WTC11 (cell line): Measurements from ENCODE around the gene LMBRD1. TPM values are rescaled to one million over a fixed set of nuclear protein-coding genes. Genes with fewer than 3 reads are reported as not detected.

Experiments
- ATAC-seq: fragments of 200-7000 bp; cut with Tn5 transposase; 2 replicates; pipeline ENCODE4 v1.10.0; 2021; ENCODE audit warnings: mild to moderate bottlenecking, moderate library complexity
- CTCF ChIA-PET: fragments of 300-600 bp; sonication (Branson Sonifier 250); formaldehyde crosslinking; loops from one replicate; lab custom pipeline; 2021; ENCODE audit warnings: antibody characterized with exemption; lab: Charles Lee
- POLR2A ChIA-PET: fragments of 350-600 bp; sonication (Branson Sonifier 250); formaldehyde crosslinking; loops from one replicate; lab custom pipeline; 2021; ENCODE audit warnings: antibody characterized with exemption; lab: Charles Lee
- DNase-seq: peaks from one replicate; pipeline ENCODE4 v3.0.0; 2021; ENCODE audit warnings: low spot score
- H3K27ac Mint-ChIP-seq: 2 replicates; pipeline ENCODE4 v1.8.0; 2021; ENCODE audit warnings: mixed read lengths
- H3K27me3 Mint-ChIP-seq: 2 replicates; pipeline ENCODE4 v1.8.0; 2021; ENCODE audit warnings: low read depth, mild to moderate bottlenecking, moderate library complexity, mixed read lengths
- H3K36me3 Mint-ChIP-seq: 2 replicates; pipeline ENCODE4 v1.8.0; 2021; ENCODE audit warnings: mixed read lengths
- H3K4me1 Mint-ChIP-seq: 2 replicates; pipeline ENCODE4 v1.8.0; 2022; ENCODE audit warnings: mixed read lengths
- H3K4me3 Mint-ChIP-seq: 2 replicates; pipeline ENCODE4 v1.8.0; 2021; ENCODE audit warnings: mild to moderate bottlenecking, moderate library complexity, mixed read lengths
- H3K9me3 Mint-ChIP-seq: 2 replicates; pipeline ENCODE4 v1.8.0; 2021; ENCODE audit warnings: mixed read lengths
- ATF1 ChIP-seq: sonication (generic); formaldehyde crosslinking; IDR thresholded peaks from 2 replicates; pipeline ENCODE4 v1.8.1; 2023; ENCODE audit warnings: mild to moderate bottlenecking, moderate library complexity, missing genetic modification reagents
- CBFB ChIP-seq: sonication (generic); formaldehyde crosslinking; IDR thresholded peaks from 2 replicates; pipeline ENCODE4 v1.8.1; 2022; ENCODE audit warnings: mild to moderate bottlenecking, low read depth, missing genetic modification reagents
- FOXK1 ChIP-seq: sonication (generic); formaldehyde crosslinking; IDR thresholded peaks from 2 replicates; pipeline ENCODE4 v1.8.0; 2022; ENCODE audit warnings: mild to moderate bottlenecking, moderate library complexity, missing genetic modification reagents
- OVOL2 ChIP-seq: fragments of 250-450 bp; sonication (Bioruptor Pico); IDR thresholded peaks from 2 replicates; pipeline ENCODE4 v1.9.0; 2021; ENCODE audit warnings: mild to moderate bottlenecking, borderline replicate concordance
- RELA ChIP-seq: sonication (generic); formaldehyde crosslinking; IDR thresholded peaks from 2 replicates; pipeline ENCODE4 v1.8.1; 2022; ENCODE audit warnings: missing genetic modification reagents, mild to moderate bottlenecking, borderline replicate concordance
- SMAD4 ChIP-seq: sonication (generic); formaldehyde crosslinking; IDR thresholded peaks from 2 replicates; pipeline ENCODE4 v1.8.0; 2022; ENCODE audit warnings: mild to moderate bottlenecking, missing genetic modification reagents
- SP1 ChIP-seq: sonication (generic); formaldehyde crosslinking; conservative IDR thresholded peaks from 2 replicates; pipeline ENCODE4 v1.8.1; 2022; ENCODE audit warnings: missing genetic modification reagents
- ZNF138 ChIP-seq: sonication (generic); formaldehyde crosslinking; conservative IDR thresholded peaks from 2 replicates; pipeline ENCODE4 v1.8.1; 2022; ENCODE audit warnings: mild to moderate bottlenecking, moderate library complexity, missing genetic modification reagents
- ZNF416 ChIP-seq: fragments of 250-450 bp; sonication (Bioruptor Pico); IDR thresholded peaks from 2 replicates; pipeline ENCODE4 v1.9.0; 2021; ENCODE audit warnings: mild to moderate bottlenecking, inconsistent platforms
- ZNF423 ChIP-seq: fragments of 250-450 bp; sonication (Bioruptor Pico); IDR thresholded peaks from 2 replicates; pipeline ENCODE4 v2.1.2; 2022; ENCODE audit warnings: mild to moderate bottlenecking, moderate library complexity
- total RNA-seq: library from RNA; stranded (reverse); gene quantifications from 3 replicates; pipeline ENCODE4 v1.2.3, GENCODE V29; 2021
- TF ChIP-seq, protein P1 (sequence below): sonication (generic); formaldehyde crosslinking; IDR thresholded peaks from 2 replicates; pipeline ENCODE4 v1.8.1; 2023; ENCODE audit warnings: mild to moderate bottlenecking, missing genetic modification reagents, moderate library complexity
- TF ChIP-seq, protein P2 (sequence below): sonication (generic); formaldehyde crosslinking; IDR thresholded peaks from 2 replicates; pipeline ENCODE4 v1.8.0; 2022; ENCODE audit warnings: mild to moderate bottlenecking, missing genetic modification reagents
- TF ChIP-seq, protein P3 (sequence below): sonication (generic); formaldehyde crosslinking; IDR thresholded peaks from 2 replicates; pipeline ENCODE4 v1.8.0; 2023; ENCODE audit warnings: missing genetic modification reagents
- TF ChIP-seq, protein P4 (sequence below): fragments of 250-450 bp; sonication (Bioruptor Pico); conservative IDR thresholded peaks from 2 replicates; pipeline ENCODE4 v1.9.0; 2021; ENCODE audit warnings: mild to moderate bottlenecking

LMBRD1 gene
- total RNA-seq, 1 experiment from 2014 or later = 15.0 TPM

DNA sequence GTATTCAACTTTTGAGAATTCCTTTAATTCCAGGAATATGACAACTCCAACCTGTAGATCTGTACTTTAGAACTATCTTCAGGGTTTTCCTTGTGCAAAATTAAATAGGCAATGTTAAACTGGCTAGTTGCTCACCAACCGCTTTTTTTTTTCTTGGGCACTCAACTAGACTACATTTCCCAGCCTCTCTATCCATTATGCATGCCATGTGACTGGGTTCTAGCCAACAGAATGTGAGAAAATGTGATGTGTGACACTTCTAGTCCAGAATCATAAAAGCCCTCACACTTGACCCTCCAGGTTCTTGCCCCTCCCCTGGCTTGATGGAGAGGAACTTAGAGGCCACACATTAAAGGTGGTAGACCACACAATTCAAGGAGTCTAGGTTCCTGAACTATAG, 166.0 kb downstream of the LMBRD1 start:
- peaks cover 5% of the 10 kb centered on the region for H3K9me3 Mint-ChIP-seq
- TF ChIP-seq, protein P1, sequence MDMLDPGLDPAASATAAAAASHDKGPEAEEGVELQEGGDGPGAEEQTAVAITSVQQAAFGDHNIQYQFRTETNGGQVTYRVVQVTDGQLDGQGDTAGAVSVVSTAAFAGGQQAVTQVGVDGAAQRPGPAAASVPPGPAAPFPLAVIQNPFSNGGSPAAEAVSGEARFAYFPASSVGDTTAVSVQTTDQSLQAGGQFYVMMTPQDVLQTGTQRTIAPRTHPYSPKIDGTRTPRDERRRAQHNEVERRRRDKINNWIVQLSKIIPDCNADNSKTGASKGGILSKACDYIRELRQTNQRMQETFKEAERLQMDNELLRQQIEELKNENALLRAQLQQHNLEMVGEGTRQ (CRISPR knock-in tag) = peak; percentile 74
- TF ChIP-seq RELA (CRISPR knock-in tag) = no peak
- TF ChIP-seq, protein P2, sequence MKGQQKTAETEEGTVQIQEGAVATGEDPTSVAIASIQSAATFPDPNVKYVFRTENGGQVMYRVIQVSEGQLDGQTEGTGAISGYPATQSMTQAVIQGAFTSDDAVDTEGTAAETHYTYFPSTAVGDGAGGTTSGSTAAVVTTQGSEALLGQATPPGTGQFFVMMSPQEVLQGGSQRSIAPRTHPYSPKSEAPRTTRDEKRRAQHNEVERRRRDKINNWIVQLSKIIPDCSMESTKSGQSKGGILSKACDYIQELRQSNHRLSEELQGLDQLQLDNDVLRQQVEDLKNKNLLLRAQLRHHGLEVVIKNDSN (CRISPR knock-in tag) = peak; percentile 50
- TF ChIP-seq, all 79 proteins: peak for 2
- H3K36me3 Mint-ChIP-seq = no peaks in the 10 kb centered on the region
- CTCF ChIA-PET = no interaction called here
- DNase-seq = no peak
- no peaks in the 10 kb centered on the region for H3K27me3 Mint-ChIP-seq
- no peak overlapping the region for H3K4me3 Mint-ChIP-seq
- ATAC-seq = no peak
- peaks cover 14% of the 10 kb centered on the region for H3K4me1 Mint-ChIP-seq
- no peak overlapping the region for H3K27ac Mint-ChIP-seq
- POLR2A ChIA-PET = no interaction called here

DNA sequence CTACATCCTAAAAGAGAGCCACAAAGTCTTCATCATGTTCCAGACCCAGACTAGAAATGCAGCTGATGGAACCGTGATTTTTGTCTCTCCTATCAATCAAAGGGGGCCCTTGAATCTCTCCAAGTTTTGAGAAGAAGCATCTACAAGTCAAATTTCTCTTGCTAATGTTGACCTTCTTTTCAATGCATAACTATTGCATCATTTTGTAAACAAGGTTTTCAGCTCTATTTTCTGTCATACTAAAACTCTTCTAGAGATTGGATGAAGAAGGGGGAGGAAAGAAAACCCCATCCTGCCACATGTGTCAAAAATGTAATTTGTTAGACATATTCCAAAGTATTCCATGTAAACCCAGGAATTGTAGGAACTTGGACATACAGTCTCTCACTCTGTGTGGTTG, 169.2 kb downstream of the LMBRD1 start:
- H3K9me3 Mint-ChIP-seq = no peaks in the 10 kb centered on the region; the same call in 1 of the 2 replicates
- no peak overlapping the region for H3K4me3 Mint-ChIP-seq
- TF ChIP-seq, protein P3, sequence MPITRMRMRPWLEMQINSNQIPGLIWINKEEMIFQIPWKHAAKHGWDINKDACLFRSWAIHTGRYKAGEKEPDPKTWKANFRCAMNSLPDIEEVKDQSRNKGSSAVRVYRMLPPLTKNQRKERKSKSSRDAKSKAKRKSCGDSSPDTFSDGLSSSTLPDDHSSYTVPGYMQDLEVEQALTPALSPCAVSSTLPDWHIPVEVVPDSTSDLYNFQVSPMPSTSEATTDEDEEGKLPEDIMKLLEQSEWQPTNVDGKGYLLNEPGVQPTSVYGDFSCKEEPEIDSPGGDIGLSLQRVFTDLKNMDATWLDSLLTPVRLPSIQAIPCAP (CRISPR knock-in tag) = no peak
- no peak for TF ChIP-seq CBFB
- TF ChIP-seq RELA (CRISPR knock-in tag) = no peak
- no peak for TF ChIP-seq ZNF416 (CRISPR knock-in tag)
- TF ChIP-seq SP1 (CRISPR knock-in tag) = no peak
- no peak for TF ChIP-seq ZNF138
- no peak for TF ChIP-seq FOXK1 (CRISPR knock-in tag)
- TF ChIP-seq, all 79 proteins: peak for 0
- POLR2A ChIA-PET = no interaction called here
- no peaks in the 10 kb centered on the region for H3K27me3 Mint-ChIP-seq
- H3K36me3 Mint-ChIP-seq = no peaks in the 10 kb centered on the region
- CTCF ChIA-PET = no interaction called here
- no peak overlapping the region for H3K27ac Mint-ChIP-seq
- ATAC-seq (no peak), DNase-seq (no peak)
- peaks cover 18% of the 10 kb centered on the region for H3K4me1 Mint-ChIP-seq

DNA sequence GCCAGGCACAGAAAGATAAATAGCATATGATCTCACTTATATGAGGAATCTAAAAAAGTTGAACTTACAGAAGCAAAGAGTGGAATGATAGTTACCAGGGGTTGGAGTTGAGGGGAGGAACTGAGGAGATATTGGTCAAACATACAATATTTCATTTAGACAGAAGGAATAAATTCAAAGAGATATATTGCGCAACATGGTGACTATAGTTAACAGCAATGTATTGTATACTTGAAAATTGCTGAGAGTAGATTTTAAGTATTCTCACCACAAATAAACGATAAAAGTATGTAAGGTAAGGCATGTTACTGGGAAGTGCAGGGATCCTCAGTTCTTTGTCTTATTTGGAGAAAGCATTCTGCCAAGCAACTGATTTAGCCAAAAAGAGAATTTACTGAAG, 171.9 kb downstream of the LMBRD1 start:
- ChIA-PET POLR2A (no interaction called here), CTCF (no interaction called here)
- no peak overlapping the region for H3K4me3 Mint-ChIP-seq
- ATAC-seq = no peak
- no peaks in the 10 kb centered on the region for H3K36me3 Mint-ChIP-seq
- no peak overlapping the region for H3K27ac Mint-ChIP-seq
- DNase-seq = no peak
- H3K27me3 Mint-ChIP-seq = no peaks in the 10 kb centered on the region
- TF ChIP-seq ZNF423 (CRISPR knock-in tag) (no peak), SMAD4 (CRISPR knock-in tag) (no peak), SP1 (CRISPR knock-in tag) (no peak), ATF1 (no peak), ZNF138 (no peak), OVOL2 (CRISPR knock-in tag) (no peak)
- TF ChIP-seq, protein P4, sequence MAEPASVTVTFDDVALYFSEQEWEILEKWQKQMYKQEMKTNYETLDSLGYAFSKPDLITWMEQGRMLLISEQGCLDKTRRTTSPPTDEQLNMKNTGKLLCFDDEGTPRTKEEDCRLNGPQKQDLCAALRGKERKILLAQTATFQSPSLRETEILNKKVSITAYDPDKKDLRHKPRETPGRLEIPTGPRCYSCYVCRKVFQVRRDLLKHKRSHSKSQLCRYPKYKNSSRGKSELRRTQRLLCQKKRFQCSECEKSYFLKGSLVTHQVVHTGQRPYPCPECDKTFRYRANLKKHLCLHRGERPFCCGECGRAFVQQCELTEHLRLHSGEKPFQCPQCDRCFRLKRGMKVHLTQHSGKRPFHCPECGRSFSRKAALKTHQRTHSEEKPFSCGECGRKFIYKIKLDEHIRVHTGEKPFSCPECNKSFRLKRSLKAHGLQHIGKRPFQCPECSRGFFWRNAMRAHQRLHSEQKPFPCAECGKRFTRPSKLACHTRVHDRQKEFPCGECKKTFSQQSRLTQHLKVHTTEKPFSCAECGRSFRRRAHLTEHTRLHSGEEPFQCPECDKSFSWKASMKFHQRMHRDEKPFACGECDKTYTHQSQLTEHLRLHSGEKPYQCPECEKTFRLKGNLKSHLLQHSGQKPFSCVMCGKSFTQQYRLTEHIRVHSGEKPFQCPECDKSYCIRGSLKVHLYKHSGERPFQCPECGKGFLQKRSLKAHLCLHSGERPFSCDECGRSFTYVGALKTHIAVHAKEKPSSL (CRISPR knock-in tag) = no peak
- H3K4me1 Mint-ChIP-seq = peaks cover 26% of the 10 kb centered on the region
- no peaks in the 10 kb centered on the region; the same call in 1 of the 2 replicates for H3K9me3 Mint-ChIP-seq

Other genes with a start within 250 kb of the LMBRD1 start
- not detected in 3 replicates for gene COL19A1, start 69.5 kb upstream of the LMBRD1 start, total RNA-seq